BJ (cell line): ENCODE measurements around the gene COL9A2. TPM values are rescaled to one million over a fixed set of nuclear protein-coding genes. Genes with fewer than 3 reads are reported as not detected.

ENCODE experiments used
- CTCF ChIA-PET: fragments of 350-600 bp; formaldehyde crosslinking; extraction: SDS; loops from one replicate; lab custom pipeline; 2021; ENCODE audit warnings: antibody characterized with exemption, inconsistent platforms; lab: Yijun Ruan, JAX
- POLR2A ChIA-PET: fragments of 300-600 bp; sonication (Branson Sonifier 250); formaldehyde crosslinking; extraction: SDS; loops from one replicate; lab custom pipeline; 2021; ENCODE audit warnings: antibody characterized with exemption; lab: Charles Lee
- DNase-seq: peaks from one replicate; pipeline ENCODE4 v3.0.0-alpha.2; 2011; ENCODE audit warnings: low read depth
- H3K27me3 ChIP-seq: 2 replicates; pipeline ENCODE4 v1.6.0; 2011; ENCODE audit warnings: low read length; ENCODE audit not compliant: control insufficient read depth, insufficient read depth
- H3K36me3 ChIP-seq: 2 replicates; pipeline ENCODE4 v1.5.1; 2011; ENCODE audit warnings: low read length; ENCODE audit not compliant: control insufficient read depth, insufficient read depth
- H3K4me3 ChIP-seq: 2 replicates; pipeline ENCODE4 v1.5.1; 2011; ENCODE audit warnings: low read depth, mild to moderate bottlenecking, control low read depth, low read length
- CTCF ChIP-seq: IDR thresholded peaks from 2 replicates; pipeline ENCODE4 v1.5.1; 2011; ENCODE audit warnings: low read depth, mild to moderate bottlenecking, control low read depth, inconsistent platforms, low read length, moderate library complexity; ENCODE audit not compliant: insufficient read depth
- polyA minus RNA-seq: library from RNA; depleted of rRNA, polyadenylated mRNA; stranded (reverse); fragments of >200 nt; gene quantifications from 2 replicates; pipeline ENCODE4 v1.2.3, GENCODE V29; 2011; rRNA and poly(A)+ RNA removed
- polyA plus RNA-seq: library from polyadenylated mRNA; depleted of rRNA; stranded (reverse); fragments of >200 nt; gene quantifications from 2 replicates; pipeline ENCODE4 v1.2.3, GENCODE V29; 2011; rRNA removed

The COL9A2 gene
- polyA plus RNA-seq (0.07 and 0.13 TPM in 2 replicates), polyA minus RNA-seq (not detected in 2 replicates)

- Histone ChIP-seq H3K27me3 (peaks cover 25% of the 10 kb centered on the region), H3K36me3 (no peaks in the 10 kb centered on the region), H3K4me3 (peak within 1 kb of the TSS; percentile 20)
- no peak for TF ChIP-seq CTCF
- CTCF ChIA-PET, result interaction anchor here (0.7 to 8.5 kb wide), 11 partner anchors 12 to 233 kb away, joined by 3 to 80 read pairs (median 4); no protein-coding TSS in a partner anchor
- POLR2A ChIA-PET, result no interaction called here
- DNase-seq, result no peak
Measured at GRCh38 chr1:40316595-40317393, at the start of gene COL9A2. Gene COL9A2, minus strand, starts transcription at chr1:40317286. Its CDS starts 89 bp downstream, at chr1:40317197.

DNA sequence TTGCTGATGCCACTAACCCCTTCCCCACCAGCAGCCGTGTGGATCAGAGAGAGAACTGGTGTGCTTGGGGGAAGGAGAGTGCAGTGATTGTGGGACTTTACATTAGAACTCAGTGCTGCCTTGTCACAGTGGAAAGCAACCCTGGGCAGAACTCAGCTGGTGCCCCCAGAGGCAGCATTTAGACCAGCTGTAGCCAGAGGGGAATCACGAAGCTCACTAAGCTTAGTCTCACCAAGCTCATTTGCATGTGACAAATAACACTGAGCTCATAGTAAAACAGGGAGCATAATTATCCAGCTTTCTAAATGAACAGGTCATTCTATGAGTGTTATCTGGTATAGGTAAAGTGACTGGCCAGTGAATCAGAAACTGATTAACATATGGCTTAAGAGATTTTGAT lies 46.6 kb upstream of the COL9A2 start:
- ChIA-PET POLR2A (interaction anchor here (1.1 kb wide), 1 partner anchor 10 kb away, joined by 5 read pairs; the partner anchor contains the start of gene SMAP2), CTCF (interaction anchor here (2.7 to 3.4 kb wide), 2 partner anchors 9 to 25 kb away, joined by 6 to 12 read pairs; partner anchors contain the start of gene SMAP2)
- H3K27me3 ChIP-seq, result peaks cover 3% of the 10 kb centered on the region; the same call in 1 of the 2 replicates
- H3K4me3 ChIP-seq, result no peak overlapping the region
- no peaks in the 10 kb centered on the region for H3K36me3 ChIP-seq
- TF ChIP-seq CTCF, result no peak
- no peak for DNase-seq

GRCh38 chr1:40362699-40363098 lies 45.6 kb upstream of the COL9A2 start:
- CTCF ChIA-PET, result interaction anchor here (1.3 to 3.4 kb wide), 2 partner anchors 24 to 210 kb away, joined by 5 to 12 read pairs; no protein-coding TSS in a partner anchor
- H3K4me3 ChIP-seq, result no peak overlapping the region
- no peak for TF ChIP-seq CTCF
- POLR2A ChIA-PET, result no interaction called here
- no peaks in the 10 kb centered on the region for H3K36me3 ChIP-seq
- no peak for DNase-seq
- peaks cover 3% of the 10 kb centered on the region; the same call in 1 of the 2 replicates for H3K27me3 ChIP-seq

- TF ChIP-seq CTCF, result no peak
- ChIA-PET POLR2A (no interaction called here), CTCF (interaction anchor here (1.3 kb wide), 1 partner anchor 210 kb away, joined by 5 read pairs; no protein-coding TSS in a partner anchor)
- no peak overlapping the region for H3K4me3 ChIP-seq
- H3K36me3 ChIP-seq, result no peaks in the 10 kb centered on the region
- H3K27me3 ChIP-seq, result peaks cover 3% of the 10 kb centered on the region; the same call in 1 of the 2 replicates
- no peak for DNase-seq
Measured at GRCh38 chr1:40362199-40362598, 45.1 kb upstream of the COL9A2 start.

DNA sequence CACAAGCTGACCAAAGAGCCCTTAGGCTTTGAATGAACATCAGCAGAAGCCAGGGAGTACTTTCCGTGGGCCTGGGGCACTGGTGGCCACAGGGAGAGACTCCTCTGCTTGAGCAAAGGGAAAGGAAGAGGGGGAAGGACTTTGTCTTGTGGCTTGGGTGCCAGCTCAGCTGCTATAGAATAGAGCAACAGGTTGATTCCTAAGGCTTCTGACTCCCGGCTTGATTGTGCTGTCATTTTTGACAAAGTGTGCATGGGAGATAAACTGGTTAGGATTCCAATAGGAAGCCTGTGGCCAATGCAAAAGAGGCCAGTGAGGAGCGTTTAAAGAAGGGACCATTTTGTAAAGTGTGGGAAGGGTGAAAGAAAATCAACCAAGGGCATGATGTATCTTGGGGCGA lies 44.6 kb upstream of the COL9A2 start:
- Histone ChIP-seq H3K4me3 (no peak overlapping the region), H3K36me3 (no peaks in the 10 kb centered on the region), H3K27me3 (peaks cover 3% of the 10 kb centered on the region; the same call in 1 of the 2 replicates)
- ChIA-PET CTCF (interaction anchor here (1.3 kb wide), 1 partner anchor 209 kb away, joined by 5 read pairs; no protein-coding TSS in a partner anchor), POLR2A (no interaction called here)
- TF ChIP-seq CTCF, result no peak
- no peak for DNase-seq
